H4 (cell line): Measurements from ENCODE around the gene HSP90AB1. TPM values are rescaled to one million over a fixed set of nuclear protein-coding genes. Genes with fewer than 3 reads are reported as not detected.

Source experiments
- DNase-seq: peaks from one replicate; pipeline ENCODE4 v3.0.0-alpha.2; 2015; ENCODE audit warnings: low spot score
- total RNA-seq: library from RNA; depleted of rRNA; stranded (reverse); fragments of >200 nt; shearing (Covaris generic); gene quantifications from 2 replicates; pipeline ENCODE4 v1.2.3, GENCODE V29; 2014

Gene HSP90AB1
- total RNA-seq, 1 experiment from 2014 or later, result 2,316 TPM

GRCh38 chr6:44268095-44268628, 21.3 kb downstream of the HSP90AB1 start:
- DNase-seq, result peak; percentile 61

- DNase-seq, result no peak
Measured at GRCh38 chr6:44269178-44269920, 22.4 kb downstream of the HSP90AB1 start.

- DNase-seq, result no peak
Measured at GRCh38 chr6:44269921-44270525, 23.1 kb downstream of the HSP90AB1 start, which contains the start of gene TMEM151B. Gene TMEM151B, plus strand, starts transcription at chr6:44270450. Its CDS starts 293 bp downstream, at chr6:44270743.

GRCh38 chr6:44270526-44271405, 23.9 kb downstream of the HSP90AB1 start:
- no peak for DNase-seq

- DNase-seq, result no peak
Measured at GRCh38 chr6:44271406-44271723, 24.5 kb downstream of the HSP90AB1 start.

- no peak for DNase-seq
Measured at GRCh38 chr6:44271914-44272313, 25.0 kb downstream of the HSP90AB1 start.

GRCh38 chr6:44272529-44272928, 25.6 kb downstream of the HSP90AB1 start:
- no peak for DNase-seq

GRCh38 chr6:44272999-44273566, 26.2 kb downstream of the HSP90AB1 start:
- DNase-seq, result no peak

- no peak for DNase-seq
Measured at GRCh38 chr6:44273617-44274016, 26.7 kb downstream of the HSP90AB1 start.

- no peak for DNase-seq
Measured at GRCh38 chr6:44275271-44275748, 28.4 kb downstream of the HSP90AB1 start.

GRCh38 chr6:44275749-44276648, 29.1 kb downstream of the HSP90AB1 start:
- DNase-seq, result no peak

- no peak for DNase-seq
Measured at GRCh38 chr6:44276667-44277640, 30.1 kb downstream of the HSP90AB1 start.

- DNase-seq, result no peak
Measured at GRCh38 chr6:44277763-44278162, 30.9 kb downstream of the HSP90AB1 start.

GRCh38 chr6:44278315-44278714, 31.4 kb downstream of the HSP90AB1 start:
- DNase-seq, result no peak

- DNase-seq, result no peak
Measured at GRCh38 chr6:44278774-44279697, 32.1 kb downstream of the HSP90AB1 start.

- DNase-seq, result no peak
Measured at GRCh38 chr6:44284121-44284520, 37.2 kb downstream of the HSP90AB1 start.

- DNase-seq, result no peak
Measured at GRCh38 chr6:44284867-44285266, 38.0 kb downstream of the HSP90AB1 start.

- no peak for DNase-seq
Measured at GRCh38 chr6:44285552-44286284, 38.8 kb downstream of the HSP90AB1 start.
